MM.1S (cell line): ENCODE data around the gene DIP2C.
"Not testable (repeated sequence)": the region's sequence is repeated elsewhere in the genome, so short reads cannot be mapped to it uniquely, and the experiment has no call there.

Source experiments
- DNase-seq: peaks from one replicate; pipeline ENCODE4 v3.0.0-alpha.2; 2015
- H2AFZ ChIP-seq: fragments of 300-600 bp; sonication (generic); 2 replicates; pipeline ENCODE4 v1.6.0; 2016; ENCODE audit warnings: antibody characterized with exemption, low read length
- H3F3A ChIP-seq: fragments of 300-600 bp; sonication (generic); 2 replicates; pipeline ENCODE4 v1.6.1; 2016; ENCODE audit warnings: mild to moderate bottlenecking, antibody characterized with exemption, low read length, moderate library complexity, mixed read lengths; ENCODE audit not compliant: insufficient read depth
- H3K27ac ChIP-seq: fragments of 300-600 bp; sonication (generic); 2 replicates; pipeline ENCODE4 v1.5.1; 2016; ENCODE audit warnings: mild to moderate bottlenecking, low read length
- H3K27me3 ChIP-seq: fragments of 300-600 bp; sonication (generic); replicated peaks from 2 replicates; pipeline ENCODE4 v1.6.0; 2016; ENCODE audit warnings: low read length; ENCODE audit not compliant: insufficient read depth
- H3K36me3 ChIP-seq: fragments of 300-600 bp; sonication (generic); replicated peaks from 2 replicates; pipeline ENCODE4 v1.6.1; 2016; ENCODE audit warnings: mild to moderate bottlenecking, low read length, mixed read lengths; ENCODE audit not compliant: insufficient read depth
- H3K4me1 ChIP-seq: fragments of 300-600 bp; sonication (generic); 2 replicates; pipeline ENCODE4 v1.6.1; 2016; ENCODE audit warnings: low read length, mixed read lengths
- H3K4me2 ChIP-seq: fragments of 300-600 bp; sonication (generic); 2 replicates; pipeline ENCODE4 v1.6.0; 2016; ENCODE audit warnings: low read depth, low read length
- H3K4me3 ChIP-seq: fragments of 300-600 bp; sonication (generic); 2 replicates; pipeline ENCODE4 v1.5.1; 2016; ENCODE audit warnings: low read length, mixed read lengths
- H3K79me2 ChIP-seq: fragments of 300-600 bp; sonication (generic); 2 replicates; pipeline ENCODE4 v1.6.1; 2016; ENCODE audit warnings: mixed run types, low read length, mixed read lengths
- H3K9ac ChIP-seq: fragments of 300-600 bp; sonication (generic); 2 replicates; pipeline ENCODE4 v1.6.1; 2016; ENCODE audit warnings: low read length, mixed read lengths
- H3K9me2 ChIP-seq: fragments of 300-600 bp; sonication (generic); replicated peaks from 2 replicates; pipeline ENCODE4 v1.6.1; 2016; ENCODE audit warnings: mild to moderate bottlenecking, low read length, mixed read lengths; ENCODE audit not compliant: insufficient read depth
- H3K9me3 ChIP-seq: fragments of 300-600 bp; sonication (generic); replicated peaks from 2 replicates; pipeline ENCODE4 v1.6.1; 2016; ENCODE audit warnings: mild to moderate bottlenecking, low read length, mixed read lengths; ENCODE audit not compliant: insufficient read depth
- H4K20me1 ChIP-seq: fragments of 300-600 bp; sonication (generic); 2 replicates; pipeline ENCODE4 v1.6.1; 2016; ENCODE audit warnings: mild to moderate bottlenecking, low read length, moderate library complexity, mixed read lengths; ENCODE audit not compliant: insufficient read depth
- EZH2 ChIP-seq: fragments of 300-600 bp; sonication (generic); optimal IDR thresholded peaks from 2 replicates; pipeline ENCODE3; 2017; ENCODE audit warnings: low read depth, mild to moderate bottlenecking, antibody characterized with exemption, low read length, mixed read lengths
- EZH2phosphoT487 ChIP-seq: fragments of 300-600 bp; sonication (generic); IDR thresholded peaks from 2 replicates; pipeline ENCODE4 v1.6.1; 2018; ENCODE audit warnings: antibody characterized with exemption, low read length
- TF ChIP-seq, protein P1 (sequence below): fragments of 300-600 bp; sonication (generic); IDR thresholded peaks from 2 replicates; pipeline ENCODE4 v1.5.1; 2016; ENCODE audit warnings: antibody characterized with exemption, low read length, mixed read lengths

DIP2C gene

DNA sequence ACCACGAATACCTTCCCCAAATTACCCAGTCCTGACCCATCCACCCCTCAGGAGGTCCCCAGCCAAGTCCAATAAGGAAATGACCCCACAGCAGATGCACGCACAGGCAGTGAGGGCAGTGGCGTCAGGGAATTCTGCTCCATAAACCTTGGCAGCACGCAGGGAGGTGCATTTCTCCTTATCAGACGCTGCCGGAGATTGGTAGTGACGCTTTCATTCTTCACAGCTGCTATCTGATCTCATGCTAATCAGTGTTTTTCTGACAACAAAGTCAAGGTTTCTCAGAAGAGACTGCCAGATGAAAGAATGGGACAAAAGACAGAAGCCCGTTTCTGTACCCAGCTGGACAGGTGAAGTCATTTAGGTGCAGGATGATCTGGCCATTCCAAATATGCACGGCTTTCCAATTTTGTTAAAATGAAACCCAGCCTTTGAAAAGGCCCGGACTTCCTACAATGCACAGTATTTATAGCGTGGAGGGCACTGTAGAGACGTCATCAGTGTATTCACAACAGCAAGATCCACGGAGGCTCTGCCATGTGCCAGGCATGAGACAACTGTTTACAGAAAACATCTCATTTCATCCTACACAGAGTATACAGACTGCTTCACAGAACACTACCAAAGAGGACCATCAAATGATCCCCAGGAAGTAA is 35.3 kb downstream of the DIP2C start:
- H3K27me3 ChIP-seq = no peaks in the 10 kb centered on the region
- H3F3A ChIP-seq = peaks cover 9% of the 10 kb centered on the region; the same call in 1 of the 2 replicates
- no peak overlapping the region for H2AFZ ChIP-seq
- no peaks in the 10 kb centered on the region for H3K36me3 ChIP-seq
- DNase-seq = no peak
- no peaks in the 10 kb centered on the region for H3K79me2 ChIP-seq
- no peak overlapping the region for H3K9ac ChIP-seq
- H3K4me3 ChIP-seq = no peak overlapping the region
- no peak overlapping the region for H3K27ac ChIP-seq
- no peak for TF ChIP-seq EZH2phosphoT487
- TF ChIP-seq EZH2 = no peak
- TF ChIP-seq, protein P1, sequence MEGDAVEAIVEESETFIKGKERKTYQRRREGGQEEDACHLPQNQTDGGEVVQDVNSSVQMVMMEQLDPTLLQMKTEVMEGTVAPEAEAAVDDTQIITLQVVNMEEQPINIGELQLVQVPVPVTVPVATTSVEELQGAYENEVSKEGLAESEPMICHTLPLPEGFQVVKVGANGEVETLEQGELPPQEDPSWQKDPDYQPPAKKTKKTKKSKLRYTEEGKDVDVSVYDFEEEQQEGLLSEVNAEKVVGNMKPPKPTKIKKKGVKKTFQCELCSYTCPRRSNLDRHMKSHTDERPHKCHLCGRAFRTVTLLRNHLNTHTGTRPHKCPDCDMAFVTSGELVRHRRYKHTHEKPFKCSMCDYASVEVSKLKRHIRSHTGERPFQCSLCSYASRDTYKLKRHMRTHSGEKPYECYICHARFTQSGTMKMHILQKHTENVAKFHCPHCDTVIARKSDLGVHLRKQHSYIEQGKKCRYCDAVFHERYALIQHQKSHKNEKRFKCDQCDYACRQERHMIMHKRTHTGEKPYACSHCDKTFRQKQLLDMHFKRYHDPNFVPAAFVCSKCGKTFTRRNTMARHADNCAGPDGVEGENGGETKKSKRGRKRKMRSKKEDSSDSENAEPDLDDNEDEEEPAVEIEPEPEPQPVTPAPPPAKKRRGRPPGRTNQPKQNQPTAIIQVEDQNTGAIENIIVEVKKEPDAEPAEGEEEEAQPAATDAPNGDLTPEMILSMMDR = no peak
- H3K9me2 ChIP-seq = no peaks in the 10 kb centered on the region
- no peaks in the 10 kb centered on the region for H3K9me3 ChIP-seq
- H3K4me1 ChIP-seq = peaks cover 8% of the 10 kb centered on the region
- no peaks in the 10 kb centered on the region for H4K20me1 ChIP-seq
- H3K4me2 ChIP-seq = no peak overlapping the region

DNA sequence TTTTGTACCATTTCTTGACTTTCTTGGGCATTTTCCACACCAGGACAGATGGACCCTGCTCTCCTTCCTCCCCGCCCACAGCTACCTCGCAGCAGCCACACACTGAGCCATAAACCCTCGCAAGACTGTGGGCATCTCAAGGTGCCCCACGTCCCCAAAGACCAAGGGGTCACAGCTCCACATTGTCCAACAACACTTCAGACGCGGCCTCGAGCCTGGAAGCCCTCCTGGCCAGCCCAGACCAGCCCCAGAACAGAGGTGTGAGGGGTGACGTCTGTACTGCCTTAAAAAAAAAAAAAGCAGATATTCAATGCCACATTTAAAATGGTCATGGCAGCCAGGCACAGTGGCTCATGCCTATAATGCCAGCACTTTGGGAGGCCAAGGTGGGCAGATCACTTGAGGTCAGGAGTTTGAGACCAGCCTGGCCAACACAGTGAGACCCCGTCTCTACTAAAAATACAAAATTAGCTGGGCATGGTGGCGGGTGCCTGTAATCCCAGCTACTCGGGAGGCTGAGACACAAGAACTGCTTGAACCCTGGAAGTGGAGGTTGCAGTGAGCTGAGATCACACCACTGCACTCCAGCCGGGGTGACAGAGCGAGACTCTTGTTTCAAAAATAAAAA is 36.5 kb downstream of the DIP2C start:
- H2AFZ ChIP-seq, H3K4me1 ChIP-seq, H3K9ac ChIP-seq, H3F3A ChIP-seq, H3K36me3 ChIP-seq, H3K9me2 ChIP-seq, H3K27ac ChIP-seq, H3K4me2 ChIP-seq, H3K9me3 ChIP-seq, H3K4me3 ChIP-seq, H4K20me1 ChIP-seq, DNase-seq, H3K79me2 ChIP-seq, H3K27me3 ChIP-seq: not testable (repeated sequence)

DNA sequence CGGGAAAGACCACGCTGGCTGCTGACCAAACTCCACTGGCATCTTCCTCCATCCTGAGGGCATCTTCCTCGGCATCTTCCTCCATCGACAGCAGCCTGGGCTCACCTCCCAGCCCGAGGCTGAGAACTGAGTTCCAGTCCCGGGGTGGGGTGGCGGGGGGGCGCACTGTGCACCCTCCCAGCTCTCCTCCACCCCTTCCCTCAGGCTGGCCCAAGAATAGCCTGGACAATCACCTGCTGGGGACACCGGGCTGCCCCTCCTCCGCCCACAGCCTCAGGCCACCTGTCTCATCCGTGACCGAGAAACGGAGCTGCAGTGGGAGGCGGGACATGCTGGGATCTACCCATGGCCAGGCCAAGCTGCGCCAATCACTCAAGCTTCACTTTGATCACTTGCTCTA is 37.2 kb downstream of the DIP2C start:
- Histone ChIP-seq H3K4me1 (no peaks in the 10 kb centered on the region), H3K27me3 (no peaks in the 10 kb centered on the region), H3K79me2 (no peaks in the 10 kb centered on the region), H3K9me3 (no peaks in the 10 kb centered on the region), H3K36me3 (no peaks in the 10 kb centered on the region), H2AFZ (no peak overlapping the region), H4K20me1 (no peaks in the 10 kb centered on the region), H3K27ac (no peak overlapping the region), H3K9me2 (no peaks in the 10 kb centered on the region), H3K4me3 (no peak overlapping the region), H3K4me2 (no peak overlapping the region), H3K9ac (no peak overlapping the region), H3F3A (no peaks in the 10 kb centered on the region)
- DNase-seq = no peak
- TF ChIP-seq EZH2phosphoT487 = no peak
- TF ChIP-seq, protein P1 = no peak
- no peak for TF ChIP-seq EZH2

DNA sequence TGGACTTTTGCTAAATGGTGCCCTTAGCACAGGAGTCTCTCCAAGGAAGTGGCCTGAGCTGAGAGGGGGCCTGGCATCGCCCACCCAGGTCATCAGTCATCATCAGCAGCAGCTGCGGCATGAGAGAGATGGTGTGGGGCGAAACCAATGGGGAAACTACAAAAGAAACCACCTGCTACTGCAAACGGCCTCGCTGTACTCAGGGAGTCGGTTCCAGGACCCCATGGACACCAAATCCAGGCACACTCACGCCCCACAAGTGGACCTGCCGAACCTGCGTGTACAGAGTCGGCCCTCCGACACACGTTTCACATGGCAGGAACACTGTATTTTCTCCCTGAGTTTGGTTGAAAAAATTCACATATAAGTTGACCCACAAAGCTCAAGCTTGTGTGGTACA is 37.8 kb downstream of the DIP2C start:
- H3K4me3 ChIP-seq = no peak overlapping the region
- H3K4me1 ChIP-seq = no peaks in the 10 kb centered on the region
- no peak overlapping the region for H2AFZ ChIP-seq
- no peak overlapping the region for H3K4me2 ChIP-seq
- TF ChIP-seq EZH2 (no peak), EZH2phosphoT487 (no peak)
- TF ChIP-seq, protein P1 = no peak
- H3K27ac ChIP-seq = no peak overlapping the region
- no peaks in the 10 kb centered on the region for H3K36me3 ChIP-seq
- H3K9ac ChIP-seq = no peak overlapping the region
- no peaks in the 10 kb centered on the region for H4K20me1 ChIP-seq
- no peaks in the 10 kb centered on the region for H3K9me2 ChIP-seq
- no peaks in the 10 kb centered on the region for H3K27me3 ChIP-seq
- DNase-seq = no peak
- no peaks in the 10 kb centered on the region for H3K79me2 ChIP-seq
- no peaks in the 10 kb centered on the region for H3F3A ChIP-seq
- no peaks in the 10 kb centered on the region for H3K9me3 ChIP-seq
